SJSA1 (cell line): Measurements from ENCODE around the gene PRKACB. TPM values are rescaled to one million over a fixed set of nuclear protein-coding genes. Genes with fewer than 3 reads are reported as not detected.

ENCODE experiments used
- DNase-seq, 2 experiments: peaks; one replicate each; pipeline ENCODE4 v3.0.0-alpha.2; 2015 to 2020; ENCODE audit warnings: low spot score in 2 of 2, low read depth in 1 of 2
- H3K27ac ChIP-seq: fragments of 250-450 bp; sonication (Bioruptor Pico); 2 replicates; pipeline ENCODE4 v1.5.1; 2020; ENCODE audit warnings: mild to moderate bottlenecking, moderate library complexity
- H3K27me3 ChIP-seq: fragments of 250-450 bp; sonication (Bioruptor Pico); replicated peaks from 2 replicates; pipeline ENCODE4 v1.5.1; 2020; ENCODE audit warnings: mild to moderate bottlenecking, moderate library complexity
- H3K36me3 ChIP-seq: fragments of 250-450 bp; sonication (Bioruptor Pico); 2 replicates; pipeline ENCODE4 v1.5.1; 2020; ENCODE audit warnings: mild to moderate bottlenecking
- H3K4me1 ChIP-seq: fragments of 250-450 bp; sonication (Bioruptor Pico); replicated peaks from 2 replicates; pipeline ENCODE4 v1.6.1; 2021; ENCODE audit warnings: mild to moderate bottlenecking
- H3K4me3 ChIP-seq: fragments of 250-450 bp; sonication (Bioruptor Pico); 2 replicates; pipeline ENCODE4 v1.5.1; 2020; ENCODE audit warnings: mild to moderate bottlenecking
- H3K9me3 ChIP-seq: fragments of 250-450 bp; sonication (Bioruptor Pico); replicated peaks from 2 replicates; pipeline ENCODE4 v1.5.1; 2020; ENCODE audit warnings: mild to moderate bottlenecking
- total RNA-seq: library from RNA; depleted of rRNA; stranded (reverse); fragments of >200 nt; shearing (Covaris generic); gene quantifications from 2 replicates; pipeline ENCODE4 v1.2.3, GENCODE V29; 2014

Gene PRKACB
- total RNA-seq, 1 experiment from 2014 or later = 51.7 TPM

DNA sequence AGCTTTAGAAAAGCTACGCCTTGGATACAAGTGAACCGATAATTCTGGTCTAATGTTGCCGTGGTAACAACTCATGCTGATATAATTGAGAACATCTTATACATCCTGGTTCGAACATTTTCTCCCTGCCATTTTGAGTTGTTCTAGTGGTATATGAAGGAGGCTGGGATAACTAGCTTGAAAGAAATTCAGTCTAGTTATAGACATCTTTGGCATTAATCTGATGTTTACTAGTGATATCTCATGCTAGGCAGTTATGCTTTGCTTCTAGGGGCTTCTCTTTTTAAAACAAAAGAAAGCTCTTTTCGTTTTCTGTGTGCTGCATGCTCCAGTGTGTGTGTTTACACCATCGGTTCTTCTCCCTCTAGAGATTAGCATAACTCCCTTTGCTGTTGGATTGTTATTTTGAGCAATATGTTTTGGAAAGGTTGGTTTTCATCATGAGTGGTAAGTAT is 20.5 kb downstream of the PRKACB start:
- Histone ChIP-seq H3K4me1 (peaks cover 19% of the 10 kb centered on the region), H3K36me3 (no peaks in the 10 kb centered on the region), H3K9me3 (no peaks in the 10 kb centered on the region), H3K4me3 (no peak overlapping the region), H3K27me3 (no peaks in the 10 kb centered on the region), H3K27ac (no peak overlapping the region)
- DNase-seq = no peak

DNA sequence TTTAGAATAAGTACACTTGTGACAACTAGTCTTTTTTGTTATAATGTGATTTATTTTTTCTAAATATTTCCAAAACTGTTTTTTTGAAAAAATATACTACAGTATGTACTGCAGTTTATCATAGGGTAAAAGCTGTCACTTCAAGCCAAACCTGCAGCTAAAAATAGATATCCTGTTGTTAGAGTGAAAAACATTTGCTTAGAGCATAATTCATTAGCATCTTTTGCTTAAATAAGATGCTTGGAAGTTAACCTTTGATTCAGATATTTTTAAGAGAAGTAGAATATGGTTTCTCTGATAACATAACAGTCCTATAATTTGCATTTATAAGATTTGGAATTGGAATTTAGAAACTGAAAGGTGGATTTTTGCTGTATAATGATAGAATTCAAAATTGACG is 21.5 kb downstream of the PRKACB start:
- Histone ChIP-seq H3K36me3 (no peaks in the 10 kb centered on the region), H3K9me3 (no peaks in the 10 kb centered on the region), H3K27me3 (no peaks in the 10 kb centered on the region), H3K4me3 (no peak overlapping the region), H3K27ac (no peak overlapping the region), H3K4me1 (peaks cover 19% of the 10 kb centered on the region)
- DNase-seq = no peak

DNA sequence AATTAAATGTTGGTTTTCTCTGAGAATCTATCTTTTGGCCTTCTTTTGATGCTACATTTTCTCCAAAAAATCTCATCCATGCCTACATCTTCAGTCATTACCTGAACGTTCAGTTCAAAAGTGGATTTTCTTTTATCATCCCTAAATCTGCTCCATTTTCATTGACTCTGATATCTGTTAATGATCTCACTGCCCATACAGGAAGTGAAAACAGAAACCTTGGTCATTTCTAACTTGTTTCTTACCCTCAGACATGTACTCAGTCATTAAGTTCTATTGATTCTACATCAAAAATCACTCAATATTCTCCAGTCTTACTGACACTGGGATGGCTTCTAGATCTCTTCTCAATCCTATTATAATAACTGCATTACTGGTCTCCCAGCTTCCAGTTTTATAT is 22.7 kb downstream of the PRKACB start:
- Histone ChIP-seq H3K4me3 (no peak overlapping the region), H3K27me3 (no peaks in the 10 kb centered on the region)

DNA sequence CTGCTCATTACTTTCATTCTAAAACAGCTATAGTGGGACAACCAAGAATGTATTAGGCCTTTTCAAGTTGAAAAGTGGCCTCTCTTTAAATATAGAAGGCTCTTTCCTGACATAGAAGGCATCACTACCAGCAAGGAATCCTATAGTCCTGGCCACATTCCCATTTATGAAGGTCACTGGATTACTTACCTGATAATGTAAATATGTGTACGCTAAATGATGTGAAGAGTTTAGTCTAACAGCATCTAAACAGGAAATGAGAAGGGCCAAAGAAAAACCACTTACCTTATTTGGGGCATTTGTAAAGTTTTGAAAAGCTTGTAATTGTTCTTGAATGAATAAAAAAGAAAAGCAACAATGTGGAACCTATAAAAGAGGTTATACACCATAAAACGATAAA is 24.7 kb downstream of the PRKACB start:
- H3K27me3 ChIP-seq = no peaks in the 10 kb centered on the region
- no peak overlapping the region for H3K4me3 ChIP-seq
- DNase-seq = no peak
- H3K36me3 ChIP-seq = no peaks in the 10 kb centered on the region
- H3K9me3 ChIP-seq = no peaks in the 10 kb centered on the region
- H3K4me1 ChIP-seq = peaks cover 20% of the 10 kb centered on the region
- no peak overlapping the region for H3K27ac ChIP-seq

More for the DNA sequence above, 22.7 kb downstream of the PRKACB start:
- Histone ChIP-seq H3K27ac (no peak overlapping the region), H3K9me3 (no peaks in the 10 kb centered on the region), H3K4me1 (peaks cover 19% of the 10 kb centered on the region), H3K36me3 (no peaks in the 10 kb centered on the region)
- no peak for DNase-seq

DNA sequence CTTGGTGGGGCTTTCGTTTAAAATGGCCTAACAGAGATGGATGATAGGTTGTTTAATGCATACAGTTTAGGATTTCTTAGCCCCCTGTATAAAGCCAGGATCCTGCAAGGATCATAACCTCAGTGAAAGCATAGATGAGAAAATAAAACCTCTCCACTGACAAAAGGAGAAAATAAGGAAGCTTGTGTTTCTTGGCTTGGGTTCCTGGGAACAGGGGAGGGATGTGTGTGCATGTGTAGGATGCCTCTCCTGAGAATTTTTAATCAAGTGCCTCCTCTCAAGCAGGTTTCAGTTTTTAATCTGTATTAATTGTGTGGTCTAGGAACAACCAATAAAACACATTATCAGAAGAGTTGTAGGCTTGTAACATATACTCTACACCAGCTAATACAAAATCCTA is 26.1 kb downstream of the PRKACB start:
- Histone ChIP-seq H3K4me1 (peaks cover 27% of the 10 kb centered on the region), H3K4me3 (no peak overlapping the region), H3K27ac (no peak overlapping the region), H3K9me3 (no peaks in the 10 kb centered on the region), H3K36me3 (no peaks in the 10 kb centered on the region), H3K27me3 (no peaks in the 10 kb centered on the region)
- DNase-seq = no peak

DNA sequence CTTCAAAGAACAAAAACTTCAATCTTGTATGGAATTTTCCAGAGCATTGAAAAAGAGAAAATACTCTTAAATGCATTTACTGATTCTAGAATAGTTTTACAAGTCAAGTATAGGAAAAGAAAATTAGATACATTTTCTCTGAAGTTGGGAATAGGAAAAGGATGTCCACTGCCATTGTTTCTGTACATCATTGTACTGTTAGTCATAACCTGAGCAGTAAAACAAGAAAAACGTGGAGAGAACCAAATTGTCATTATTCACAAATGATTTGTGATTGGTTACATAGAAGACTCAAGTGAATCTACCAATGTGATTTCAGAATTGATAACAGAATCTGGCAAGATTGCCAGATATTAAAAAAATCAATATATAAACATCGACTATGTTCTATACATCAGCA is 27.4 kb downstream of the PRKACB start:
- no peaks in the 10 kb centered on the region for H3K9me3 ChIP-seq
- no peak for DNase-seq
- no peaks in the 10 kb centered on the region for H3K36me3 ChIP-seq
- no peak overlapping the region for H3K4me3 ChIP-seq
- H3K4me1 ChIP-seq = peaks cover 27% of the 10 kb centered on the region
- H3K27ac ChIP-seq = no peak overlapping the region
- H3K27me3 ChIP-seq = no peaks in the 10 kb centered on the region

- no peaks in the 10 kb centered on the region for H3K9me3 ChIP-seq
- H3K27me3 ChIP-seq = no peaks in the 10 kb centered on the region
- peaks cover 17% of the 10 kb centered on the region for H3K4me1 ChIP-seq
- no peaks in the 10 kb centered on the region for H3K36me3 ChIP-seq
- no peak overlapping the region; the same call in 1 of the 2 replicates for H3K4me3 ChIP-seq
- H3K27ac ChIP-seq = peak overlapping the region; percentile 91
- peak; percentile 67 to 90 for DNase-seq
Measured at GRCh38 chr1:84174051-84174556, 30.0 kb downstream of the PRKACB start.

- Histone ChIP-seq H3K9me3 (no peaks in the 10 kb centered on the region), H3K4me3 (no peak overlapping the region), H3K27ac (no peak overlapping the region), H3K4me1 (no peaks in the 10 kb centered on the region; the same call in 1 of the 2 replicates), H3K36me3 (peaks cover 7% of the 10 kb centered on the region; the same call in 1 of the 2 replicates), H3K27me3 (no peaks in the 10 kb centered on the region)
- no peak for DNase-seq
Measured at GRCh38 chr1:84181350-84182005, 37.4 kb downstream of the PRKACB start.

DNA sequence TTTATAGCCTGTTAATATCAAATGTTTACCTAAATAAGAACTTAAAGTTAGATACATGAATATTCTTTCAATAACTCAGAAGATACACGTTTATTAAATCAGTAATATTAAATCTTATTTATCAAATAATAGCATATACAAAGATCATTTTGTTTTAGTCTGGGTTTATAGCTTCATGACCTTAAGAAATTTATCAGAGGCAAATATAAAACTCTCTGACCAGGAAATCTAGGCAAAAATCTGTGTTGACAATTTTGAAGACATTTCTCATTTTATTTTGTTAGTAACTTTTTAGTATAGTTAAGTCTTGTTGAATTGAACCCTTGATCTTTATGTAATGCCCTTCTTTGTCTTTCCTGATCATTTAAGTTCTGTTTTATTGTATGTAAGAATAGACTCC is 46.4 kb downstream of the PRKACB start:
- Histone ChIP-seq H3K36me3 (peaks cover 16% of the 10 kb centered on the region; the same call in 1 of the 2 replicates), H3K4me3 (no peak overlapping the region), H3K27ac (no peak overlapping the region), H3K4me1 (no peaks in the 10 kb centered on the region; the same call in 1 of the 2 replicates), H3K27me3 (no peaks in the 10 kb centered on the region), H3K9me3 (no peaks in the 10 kb centered on the region)
- DNase-seq = no peak

DNA sequence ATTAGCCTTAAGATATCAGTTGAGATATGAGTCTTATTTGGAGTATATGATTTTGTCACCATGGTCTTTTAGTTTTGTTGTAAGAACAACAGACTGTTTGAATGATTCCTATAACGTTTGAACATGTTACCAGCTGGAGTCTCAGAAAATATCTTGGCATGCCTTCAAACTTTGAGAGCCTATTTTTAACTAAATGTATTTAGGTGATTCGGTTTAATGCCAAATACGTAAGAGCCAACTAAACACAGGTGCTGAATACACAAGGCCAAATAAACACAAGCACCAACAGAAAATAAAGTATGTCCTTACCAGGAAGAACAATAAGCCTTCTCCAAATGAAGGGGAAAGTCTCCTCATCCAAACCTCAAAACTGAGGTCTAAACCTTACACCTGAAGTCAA is 48.6 kb downstream of the PRKACB start:
- Histone ChIP-seq H3K4me3 (no peak overlapping the region), H3K27me3 (no peaks in the 10 kb centered on the region), H3K4me1 (no peaks in the 10 kb centered on the region), H3K9me3 (no peaks in the 10 kb centered on the region), H3K36me3 (peaks cover 22% of the 10 kb centered on the region), H3K27ac (no peak overlapping the region)
- DNase-seq = no peak

- no peak for DNase-seq
- H3K27me3 ChIP-seq = no peaks in the 10 kb centered on the region
- H3K4me3 ChIP-seq = no peak overlapping the region
- H3K9me3 ChIP-seq = no peaks in the 10 kb centered on the region
- peaks cover 16% of the 10 kb centered on the region for H3K36me3 ChIP-seq
- no peaks in the 10 kb centered on the region for H3K4me1 ChIP-seq
- H3K27ac ChIP-seq = no peak overlapping the region
Measured at GRCh38 chr1:84198832-84199231, 54.8 kb downstream of the PRKACB start.

GRCh38 chr1:84199257-84199656 is 55.2 kb downstream of the PRKACB start:
- Histone ChIP-seq H3K27ac (no peak overlapping the region), H3K36me3 (peaks cover 17% of the 10 kb centered on the region), H3K4me1 (no peaks in the 10 kb centered on the region), H3K9me3 (no peaks in the 10 kb centered on the region), H3K4me3 (no peak overlapping the region), H3K27me3 (no peaks in the 10 kb centered on the region)
- no peak for DNase-seq

DNA sequence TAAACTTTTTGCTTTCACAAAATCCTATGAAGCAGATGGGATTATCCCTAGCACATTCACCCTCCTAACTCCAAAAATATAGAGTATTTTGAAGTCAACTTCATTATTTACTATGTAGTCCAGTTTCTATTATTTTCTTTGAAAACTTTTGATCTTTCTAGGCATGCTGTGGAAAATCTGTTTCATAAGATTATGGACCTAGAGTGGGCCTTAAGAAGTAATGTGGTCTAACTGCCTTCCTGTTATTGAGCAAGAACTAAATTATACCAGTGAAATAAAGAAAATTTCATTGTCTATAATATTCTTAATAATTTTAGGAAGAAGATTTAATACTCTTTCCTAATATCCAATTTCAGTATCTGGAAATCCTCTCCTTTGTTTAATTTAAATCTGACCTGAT is 58.1 kb downstream of the PRKACB start:
- H3K9me3 ChIP-seq = no peaks in the 10 kb centered on the region
- H3K4me1 ChIP-seq = no peaks in the 10 kb centered on the region
- H3K27me3 ChIP-seq = no peaks in the 10 kb centered on the region
- DNase-seq = no peak
- H3K36me3 ChIP-seq = peaks cover 20% of the 10 kb centered on the region
- no peak overlapping the region for H3K27ac ChIP-seq
- H3K4me3 ChIP-seq = no peak overlapping the region

DNA sequence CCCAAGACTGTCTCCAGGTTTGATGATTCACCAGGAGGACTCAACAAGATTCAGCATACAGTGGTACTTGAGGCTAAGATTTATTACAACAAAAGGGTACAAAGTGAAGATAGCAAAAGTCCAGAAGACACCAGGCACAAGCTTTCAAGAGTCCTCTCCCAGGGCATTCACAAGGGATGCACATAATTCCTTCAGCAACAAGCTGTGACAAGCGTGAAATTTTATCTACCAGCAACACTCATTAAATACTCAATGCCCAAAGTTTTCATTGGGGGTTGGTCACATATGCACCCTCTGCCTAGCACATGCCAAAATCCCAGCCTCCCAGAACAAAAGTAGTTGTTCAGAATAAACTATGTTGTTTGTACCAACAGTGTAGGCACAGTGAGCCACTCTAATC is 62.3 kb downstream of the PRKACB start:
- no peak overlapping the region for H3K27ac ChIP-seq
- no peaks in the 10 kb centered on the region for H3K9me3 ChIP-seq
- no peak overlapping the region for H3K4me3 ChIP-seq
- no peaks in the 10 kb centered on the region for H3K4me1 ChIP-seq
- H3K27me3 ChIP-seq = no peaks in the 10 kb centered on the region
- no peak for DNase-seq
- peaks cover 11% of the 10 kb centered on the region for H3K36me3 ChIP-seq

- Histone ChIP-seq H3K27ac (no peak overlapping the region), H3K27me3 (no peaks in the 10 kb centered on the region), H3K9me3 (no peaks in the 10 kb centered on the region), H3K4me3 (no peak overlapping the region), H3K4me1 (no peaks in the 10 kb centered on the region), H3K36me3 (peaks cover 8% of the 10 kb centered on the region)
- no peak for DNase-seq
Measured at GRCh38 chr1:84208935-84209334, 64.9 kb downstream of the PRKACB start.
